Measurements from ENCODE around the gene BEAN1.

The BEAN1 gene

GRCh38 chr16:66438536-66438935 is 11.4 kb downstream of the BEAN1 start:
- no peaks in the 10 kb centered on the region for H3K36me3 ChIP-seq (ENCODE audit: control insufficient read depth in 1 of 2, insufficient read depth in 2 of 2, low read length in 2 of 2)
- no peak overlapping the region for H3K4me3 ChIP-seq (ENCODE audit: low read depth in 1 of 2, low read length in 2 of 2)
- H3K27me3 ChIP-seq (ENCODE audit: low read depth, low read length): no peaks in the 10 kb centered on the region
- H3K27ac ChIP-seq (ENCODE audit: low read length): no peak overlapping the region
- no peaks in the 10 kb centered on the region for H3K9me3 ChIP-seq (ENCODE audit: control insufficient read depth in 1 of 2, low read length in 2 of 2)
- no peaks in the 10 kb centered on the region for H3K4me1 ChIP-seq (ENCODE audit: control insufficient read depth in 1 of 2, insufficient read depth in 2 of 2, low read length in 2 of 2)

DNA sequence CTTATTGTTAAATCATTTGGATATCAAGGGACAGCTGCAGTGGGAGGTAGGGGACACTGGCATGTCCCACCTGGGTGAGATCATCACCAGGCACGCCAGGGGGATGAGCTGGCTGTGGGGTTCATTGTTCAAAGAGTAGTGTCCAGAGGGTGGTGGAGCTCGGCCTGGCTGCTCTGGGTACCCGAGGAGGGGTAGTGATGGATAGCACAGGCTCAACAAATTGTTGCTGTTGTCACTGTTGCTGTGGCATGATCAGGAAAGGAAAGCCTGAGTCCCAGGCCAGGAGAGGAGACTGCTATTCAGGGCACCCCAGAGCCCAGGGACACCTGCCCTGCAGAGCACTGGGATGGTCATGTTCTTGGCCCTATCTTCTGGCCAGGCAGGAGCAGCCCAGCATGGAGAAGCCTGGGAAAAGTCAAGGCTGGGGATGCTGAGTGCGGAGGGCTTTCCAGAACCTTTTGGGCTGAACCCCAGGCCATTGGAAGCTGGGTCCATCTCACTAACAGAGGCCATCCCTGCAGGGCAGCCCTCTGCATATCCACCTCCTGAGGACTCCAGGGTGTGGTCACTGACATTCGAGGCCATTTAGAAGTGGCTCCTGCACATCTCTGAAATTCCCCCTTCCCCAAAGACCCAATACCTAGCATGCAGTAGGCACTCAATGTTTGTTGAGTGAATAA is 12.1 kb downstream of the BEAN1 start:
- H3K27me3 ChIP-seq (ENCODE audit: low read depth, low read length): peaks cover under 1% of the 10 kb centered on the region
- H3K9me3 ChIP-seq (ENCODE audit: control insufficient read depth in 1 of 2, low read length in 2 of 2): no peaks in the 10 kb centered on the region
- no peak overlapping the region for H3K27ac ChIP-seq (ENCODE audit: low read length)
- no peaks in the 10 kb centered on the region for H3K36me3 ChIP-seq (ENCODE audit: control insufficient read depth in 1 of 2, insufficient read depth in 2 of 2, low read length in 2 of 2)
- no peak overlapping the region for H3K4me3 ChIP-seq (ENCODE audit: low read depth in 1 of 2, low read length in 2 of 2)
- H3K4me1 ChIP-seq (ENCODE audit: control insufficient read depth in 1 of 2, insufficient read depth in 2 of 2, low read length in 2 of 2): no peaks in the 10 kb centered on the region

DNA sequence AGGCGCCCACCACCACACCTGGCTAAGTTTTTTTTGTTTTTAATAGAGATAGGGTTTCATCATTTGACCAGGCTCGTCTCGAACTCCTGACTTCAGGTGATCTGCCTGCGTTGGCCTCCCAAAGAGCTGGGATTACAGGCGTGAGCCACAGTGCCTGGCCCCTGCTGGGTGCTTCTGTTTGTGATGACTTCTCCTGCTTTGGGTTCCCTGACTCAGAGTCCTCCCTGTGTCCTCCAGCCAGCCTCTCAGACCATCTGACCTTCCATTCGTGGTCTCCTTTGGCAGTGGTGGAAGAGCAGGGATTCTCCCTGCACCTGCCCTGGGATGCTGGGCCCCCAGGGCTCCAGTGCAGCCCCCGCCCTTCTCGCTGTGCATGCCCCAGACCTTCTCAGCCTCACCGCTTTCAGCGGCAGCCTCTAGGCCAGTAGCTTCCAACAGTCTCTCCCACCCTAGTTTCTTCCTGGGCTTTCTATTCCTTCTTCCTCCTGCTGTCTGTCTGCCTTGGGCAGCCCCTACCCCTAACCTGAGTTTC is 13.2 kb downstream of the BEAN1 start:
- Histone ChIP-seq H3K9me3 (ENCODE audit: control insufficient read depth in 1 of 2, low read length in 2 of 2) (no peaks in the 10 kb centered on the region), H3K36me3 (ENCODE audit: control insufficient read depth in 1 of 2, insufficient read depth in 2 of 2, low read length in 2 of 2) (no peaks in the 10 kb centered on the region), H3K4me1 (ENCODE audit: control insufficient read depth in 1 of 2, insufficient read depth in 2 of 2, low read length in 2 of 2) (no peaks in the 10 kb centered on the region), H3K27ac (ENCODE audit: low read length) (no peak overlapping the region), H3K4me3 (ENCODE audit: low read depth in 1 of 2, low read length in 2 of 2) (no peak overlapping the region), H3K27me3 (ENCODE audit: low read depth, low read length) (peaks cover 3% of the 10 kb centered on the region)

GRCh38 chr16:66440970-66441369 is 13.9 kb downstream of the BEAN1 start:
- H3K4me3 ChIP-seq (ENCODE audit: low read depth in 1 of 2, low read length in 2 of 2): no peak overlapping the region
- no peaks in the 10 kb centered on the region for H3K36me3 ChIP-seq (ENCODE audit: control insufficient read depth in 1 of 2, insufficient read depth in 2 of 2, low read length in 2 of 2)
- no peaks in the 10 kb centered on the region for H3K4me1 ChIP-seq (ENCODE audit: control insufficient read depth in 1 of 2, insufficient read depth in 2 of 2, low read length in 2 of 2)
- peaks cover 3% of the 10 kb centered on the region for H3K27me3 ChIP-seq (ENCODE audit: low read depth, low read length)
- H3K9me3 ChIP-seq (ENCODE audit: control insufficient read depth in 1 of 2, low read length in 2 of 2): no peaks in the 10 kb centered on the region
- H3K27ac ChIP-seq (ENCODE audit: low read length): no peak overlapping the region

GRCh38 chr16:66441586-66442375 is 14.7 kb downstream of the BEAN1 start:
- H3K9me3 ChIP-seq (ENCODE audit: control insufficient read depth in 1 of 2, low read length in 2 of 2): no peaks in the 10 kb centered on the region
- H3K27ac ChIP-seq (ENCODE audit: low read length): no peak overlapping the region
- no peaks in the 10 kb centered on the region for H3K36me3 ChIP-seq (ENCODE audit: control insufficient read depth in 1 of 2, insufficient read depth in 2 of 2, low read length in 2 of 2)
- H3K4me1 ChIP-seq (ENCODE audit: control insufficient read depth in 1 of 2, insufficient read depth in 2 of 2, low read length in 2 of 2): no peaks in the 10 kb centered on the region
- H3K4me3 ChIP-seq (ENCODE audit: low read depth in 1 of 2, low read length in 2 of 2): no peak overlapping the region
- H3K27me3 ChIP-seq (ENCODE audit: low read depth, low read length): peaks cover 3% of the 10 kb centered on the region

GRCh38 chr16:66442502-66443268 is 15.6 kb downstream of the BEAN1 start:
- H3K4me1 ChIP-seq (ENCODE audit: control insufficient read depth in 1 of 2, insufficient read depth in 2 of 2, low read length in 2 of 2): no peaks in the 10 kb centered on the region
- H3K9me3 ChIP-seq (ENCODE audit: control insufficient read depth in 1 of 2, low read length in 2 of 2): no peaks in the 10 kb centered on the region
- H3K27me3 ChIP-seq (ENCODE audit: low read depth, low read length): peaks cover 3% of the 10 kb centered on the region
- no peak overlapping the region for H3K27ac ChIP-seq (ENCODE audit: low read length)
- H3K36me3 ChIP-seq (ENCODE audit: control insufficient read depth in 1 of 2, insufficient read depth in 2 of 2, low read length in 2 of 2): no peaks in the 10 kb centered on the region
- no peak overlapping the region for H3K4me3 ChIP-seq (ENCODE audit: low read depth in 1 of 2, low read length in 2 of 2)

- peaks cover 3% of the 10 kb centered on the region for H3K27me3 ChIP-seq (ENCODE audit: low read depth, low read length)
- H3K27ac ChIP-seq (ENCODE audit: low read length): no peak overlapping the region
- no peaks in the 10 kb centered on the region for H3K4me1 ChIP-seq (ENCODE audit: control insufficient read depth in 1 of 2, insufficient read depth in 2 of 2, low read length in 2 of 2)
- H3K9me3 ChIP-seq (ENCODE audit: control insufficient read depth in 1 of 2, low read length in 2 of 2): no peaks in the 10 kb centered on the region
- no peaks in the 10 kb centered on the region for H3K36me3 ChIP-seq (ENCODE audit: control insufficient read depth in 1 of 2, insufficient read depth in 2 of 2, low read length in 2 of 2)
- no peak overlapping the region for H3K4me3 ChIP-seq (ENCODE audit: low read depth in 1 of 2, low read length in 2 of 2)
These were observed 16.2 kb downstream of the BEAN1 start for GRCh38 chr16:66443269-66443652.

- H3K27me3 ChIP-seq (ENCODE audit: low read depth, low read length): peaks cover 3% of the 10 kb centered on the region
- H3K36me3 ChIP-seq (ENCODE audit: control insufficient read depth in 1 of 2, insufficient read depth in 2 of 2, low read length in 2 of 2): no peaks in the 10 kb centered on the region
- H3K9me3 ChIP-seq (ENCODE audit: control insufficient read depth in 1 of 2, low read length in 2 of 2): no peaks in the 10 kb centered on the region
- no peaks in the 10 kb centered on the region for H3K4me1 ChIP-seq (ENCODE audit: control insufficient read depth in 1 of 2, insufficient read depth in 2 of 2, low read length in 2 of 2)
- H3K4me3 ChIP-seq (ENCODE audit: low read depth in 1 of 2, low read length in 2 of 2): no peak overlapping the region
- no peak overlapping the region for H3K27ac ChIP-seq (ENCODE audit: low read length)
These were observed 17.0 kb downstream of the BEAN1 start for GRCh38 chr16:66444049-66444481.

DNA sequence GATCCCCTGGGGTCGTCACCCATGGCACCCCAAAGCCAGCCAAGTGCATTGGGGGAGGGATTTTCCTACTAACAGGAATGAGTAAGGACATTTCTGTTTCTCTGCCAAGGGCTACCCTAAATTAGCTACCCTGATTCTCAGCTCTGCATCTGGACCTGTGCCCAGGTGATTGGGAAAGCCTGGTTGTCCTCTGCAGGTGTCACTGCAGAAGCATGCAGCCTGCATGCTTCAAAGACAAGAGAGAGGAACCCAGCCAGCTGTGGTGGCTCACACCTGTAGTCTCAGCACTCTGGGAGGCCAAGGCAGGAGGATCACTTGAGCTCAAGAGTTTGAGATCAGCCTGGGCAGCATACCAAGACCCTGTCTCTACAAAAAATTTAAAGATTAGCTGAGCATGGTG is 19.6 kb downstream of the BEAN1 start:
- Histone ChIP-seq H3K27me3 (ENCODE audit: low read depth, low read length) (peaks cover 3% of the 10 kb centered on the region), H3K4me1 (ENCODE audit: control insufficient read depth in 1 of 2, insufficient read depth in 2 of 2, low read length in 2 of 2) (no peaks in the 10 kb centered on the region), H3K27ac (ENCODE audit: low read length) (no peak overlapping the region), H3K4me3 (ENCODE audit: low read depth in 1 of 2, low read length in 2 of 2) (no peak overlapping the region), H3K9me3 (ENCODE audit: control insufficient read depth in 1 of 2, low read length in 2 of 2) (no peaks in the 10 kb centered on the region), H3K36me3 (ENCODE audit: control insufficient read depth in 1 of 2, insufficient read depth in 2 of 2, low read length in 2 of 2) (no peaks in the 10 kb centered on the region)

DNA sequence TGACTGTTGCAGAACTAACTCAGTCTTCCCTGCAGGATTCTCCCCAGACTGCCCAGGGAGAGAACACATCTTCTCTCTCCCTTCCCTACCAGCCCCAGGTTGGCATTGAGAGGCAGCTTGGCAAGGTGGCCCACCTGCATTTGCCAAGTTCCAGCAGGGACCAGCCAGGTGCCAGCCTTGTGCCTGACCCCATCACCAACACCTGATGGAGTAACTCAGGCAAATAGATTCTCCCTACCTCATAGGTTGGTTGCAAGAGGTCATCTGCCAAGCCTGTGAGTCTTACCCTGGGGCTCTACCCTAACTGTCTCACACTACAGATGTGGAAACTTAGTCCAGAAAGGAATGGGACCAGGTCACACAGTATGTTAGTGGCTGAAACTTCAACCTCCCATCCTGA is 20.4 kb downstream of the BEAN1 start:
- no peak overlapping the region for H3K4me3 ChIP-seq (ENCODE audit: low read depth in 1 of 2, low read length in 2 of 2)
- H3K4me1 ChIP-seq (ENCODE audit: control insufficient read depth in 1 of 2, insufficient read depth in 2 of 2, low read length in 2 of 2): no peaks in the 10 kb centered on the region
- no peak overlapping the region for H3K27ac ChIP-seq (ENCODE audit: low read length)
- no peaks in the 10 kb centered on the region for H3K9me3 ChIP-seq (ENCODE audit: control insufficient read depth in 1 of 2, low read length in 2 of 2)
- H3K27me3 ChIP-seq (ENCODE audit: low read depth, low read length): peaks cover 3% of the 10 kb centered on the region
- no peaks in the 10 kb centered on the region for H3K36me3 ChIP-seq (ENCODE audit: control insufficient read depth in 1 of 2, insufficient read depth in 2 of 2, low read length in 2 of 2)

GRCh38 chr16:66451548-66451947 is 24.5 kb downstream of the BEAN1 start:
- Histone ChIP-seq H3K9me3 (ENCODE audit: control insufficient read depth in 1 of 2, low read length in 2 of 2) (no peaks in the 10 kb centered on the region), H3K4me3 (ENCODE audit: low read depth in 1 of 2, low read length in 2 of 2) (no peak overlapping the region), H3K36me3 (ENCODE audit: control insufficient read depth in 1 of 2, insufficient read depth in 2 of 2, low read length in 2 of 2) (no peaks in the 10 kb centered on the region), H3K27ac (ENCODE audit: low read length) (no peak overlapping the region), H3K27me3 (ENCODE audit: low read depth, low read length) (no peaks in the 10 kb centered on the region), H3K4me1 (ENCODE audit: control insufficient read depth in 1 of 2, insufficient read depth in 2 of 2, low read length in 2 of 2) (no peaks in the 10 kb centered on the region)
